Urinary bladder (tissue), 4 donors: Measurements from ENCODE around the gene REEP1. TPM values are rescaled to one million over a fixed set of nuclear protein-coding genes. Genes with fewer than 3 reads are reported as not detected.

Experiments used
- DNase-seq: peaks from one replicate; pipeline ENCODE4 v3.0.0-alpha.2; 2015; ENCODE audit errors: extremely low spot score
- H3K27ac ChIP-seq: one replicate; pipeline ENCODE4 v1.5.1; 2013; ENCODE audit warnings: low read depth, mild to moderate bottlenecking, moderate library complexity
- H3K36me3 ChIP-seq: one replicate; pipeline ENCODE4 v1.6.1; 2013; ENCODE audit warnings: mild to moderate bottlenecking, moderate library complexity; ENCODE audit not compliant: insufficient read depth
- H3K4me1 ChIP-seq: one replicate; pipeline ENCODE4 v1.6.1; 2013; ENCODE audit warnings: mild to moderate bottlenecking, moderate library complexity; ENCODE audit not compliant: insufficient read depth
- H3K4me3 ChIP-seq: one replicate; pipeline ENCODE4 v1.5.1; 2013; ENCODE audit warnings: low read depth, low read length
- whole genome bisulfite sequencing: extraction: QIAGEN DNeasy Blood & Tissue Kit; methylation state at CpG from one replicate; pipeline ENCODE4 v1.1.7; 2013; 5-methylcytosine and 5-hydroxymethylcytosine counted together
- polyA plus RNA-seq: library from polyadenylated mRNA; stranded (reverse); fragments of 200-250 nt; gene quantifications from one replicate; pipeline ENCODE4 v1.2.3, GENCODE V29; 2013
- total RNA-seq: library from RNA; depleted of rRNA; stranded (reverse); fragments of >200 nt; gene quantifications from one replicate; pipeline ENCODE4 v1.2.3, GENCODE V29; 2014
- donor health status: healthy with polysubstance abuse.
- donor health status: healthy.

Gene REEP1, protein sequence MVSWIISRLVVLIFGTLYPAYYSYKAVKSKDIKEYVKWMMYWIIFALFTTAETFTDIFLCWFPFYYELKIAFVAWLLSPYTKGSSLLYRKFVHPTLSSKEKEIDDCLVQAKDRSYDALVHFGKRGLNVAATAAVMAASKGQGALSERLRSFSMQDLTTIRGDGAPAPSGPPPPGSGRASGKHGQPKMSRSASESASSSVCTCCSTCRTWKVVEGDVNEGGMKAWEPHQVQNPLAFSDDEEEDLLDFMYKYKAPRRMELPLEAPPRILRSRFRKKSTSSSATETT
- 21.9 TPM for total RNA-seq
- polyA plus RNA-seq, result 39.5 TPM

- DNase-seq, result no peak
- Histone ChIP-seq H3K36me3 (no peaks in the 10 kb centered on the region), H3K27ac (no peak within 1 kb of the TSS), H3K4me3 (peak within 1 kb of the TSS; percentile 61), H3K4me1 (no peaks in the 10 kb centered on the region)
- under 1% methylated on average over 87 of the region's 87 CpGs for WGBS
These were observed at the start of gene REEP1 for GRCh38 chr2:86337244-86337835. REEP1 (minus strand) TSS chr2:86337626; CDS start chr2:86337510, 116 bp downstream.

DNA sequence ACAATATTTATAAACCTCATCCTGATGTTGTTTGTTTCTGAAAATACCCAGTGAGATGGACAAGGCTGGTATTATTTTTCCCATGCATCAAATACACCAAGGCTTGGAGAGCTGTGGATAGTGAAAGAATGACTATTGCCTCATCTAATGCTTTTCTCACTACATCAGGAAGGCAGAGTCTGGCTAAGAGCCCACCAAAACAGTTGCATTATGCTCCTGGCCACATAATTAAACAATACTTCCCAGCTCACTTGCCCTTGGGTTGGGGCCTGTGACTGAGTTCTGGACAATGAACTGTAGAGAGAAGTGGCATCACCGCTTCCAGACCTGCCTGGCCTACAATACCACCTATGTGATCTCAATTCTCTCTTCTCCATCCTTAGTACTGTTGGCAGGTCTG, 46.4 kb upstream of the REEP1 start:
- no peaks in the 10 kb centered on the region for H3K36me3 ChIP-seq
- no peaks in the 10 kb centered on the region for H3K4me1 ChIP-seq
- DNase-seq, result no peak
- H3K27ac ChIP-seq, result no peak overlapping the region
- 50% methylated on average over 1 of the region's 1 CpG for WGBS
- H3K4me3 ChIP-seq, result no peak overlapping the region

DNA sequence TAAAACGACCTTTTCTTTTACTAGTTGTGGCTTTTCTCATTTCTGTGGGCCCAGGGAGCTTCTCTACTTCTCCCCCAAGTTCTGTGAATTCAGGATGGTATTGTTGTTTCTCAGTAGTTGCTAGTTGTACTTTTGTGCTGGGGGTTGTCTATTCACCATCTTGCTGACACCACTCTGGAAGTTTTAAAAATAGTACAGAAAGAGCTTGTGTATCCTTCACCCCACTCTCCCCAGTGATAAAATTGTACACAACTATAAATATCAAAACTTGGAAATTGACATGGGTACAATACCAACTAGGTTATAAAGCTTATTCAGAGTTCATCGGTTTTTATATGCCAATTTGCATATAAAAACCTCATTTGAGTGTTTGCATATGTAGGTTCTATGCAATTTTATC, 45.3 kb upstream of the REEP1 start:
- no peaks in the 10 kb centered on the region for H3K4me1 ChIP-seq
- 62% methylated on average over 2 of the region's 2 CpGs for WGBS
- H3K4me3 ChIP-seq, result no peak overlapping the region
- H3K27ac ChIP-seq, result no peak overlapping the region
- H3K36me3 ChIP-seq, result no peaks in the 10 kb centered on the region
- DNase-seq, result no peak

DNA sequence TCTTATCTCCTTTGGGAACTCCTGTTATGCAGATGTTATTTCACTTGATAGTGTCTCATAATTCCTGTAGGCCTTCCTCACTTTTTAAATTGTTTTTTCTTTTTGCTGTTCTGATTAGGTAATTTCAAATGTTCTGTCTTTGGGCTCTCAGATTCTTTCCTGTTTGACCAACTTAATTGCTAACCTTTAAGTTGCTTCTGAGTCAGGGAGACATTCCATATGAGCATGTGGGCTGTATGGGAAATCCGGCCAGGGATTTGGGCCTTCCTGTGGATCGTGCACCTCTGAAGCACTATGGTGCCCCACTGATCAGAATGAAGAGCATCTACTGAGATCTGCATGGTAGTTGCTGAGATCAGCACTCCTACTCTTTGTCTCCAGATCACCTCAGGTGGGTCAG, 44.7 kb upstream of the REEP1 start:
- no peak overlapping the region for H3K27ac ChIP-seq
- no peaks in the 10 kb centered on the region for H3K36me3 ChIP-seq
- H3K4me3 ChIP-seq, result no peak overlapping the region
- H3K4me1 ChIP-seq, result no peaks in the 10 kb centered on the region
- DNase-seq, result no peak
- 85% methylated on average over 2 of the region's 2 CpGs for WGBS

GRCh38 chr2:86378469-86378868, 41.0 kb upstream of the REEP1 start:
- no peaks in the 10 kb centered on the region for H3K4me1 ChIP-seq
- H3K36me3 ChIP-seq, result no peaks in the 10 kb centered on the region
- H3K4me3 ChIP-seq, result no peak overlapping the region
- WGBS, result 93% methylated on average over 4 of the region's 4 CpGs
- no peak for DNase-seq
- no peak overlapping the region for H3K27ac ChIP-seq

DNA sequence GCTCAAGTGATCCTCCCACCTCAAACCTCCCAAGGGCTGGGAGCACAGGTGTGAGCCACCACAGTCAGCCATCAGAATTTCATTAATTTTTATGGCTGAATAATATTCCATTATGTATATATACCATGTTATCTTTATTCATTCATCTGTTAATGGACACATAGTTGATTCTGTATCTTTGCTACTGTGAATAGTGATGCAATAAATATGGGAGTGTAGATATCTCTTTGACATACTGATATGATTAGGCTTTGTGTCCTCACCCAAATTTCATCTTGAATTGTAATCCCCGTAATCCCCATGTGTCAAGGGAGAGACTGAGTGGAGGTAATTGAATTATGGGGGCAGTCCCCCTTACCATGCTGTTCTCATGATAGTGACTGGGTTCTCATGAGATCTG, 38.2 kb upstream of the REEP1 start:
- 95% methylated on average over 1 of the region's 1 CpG for WGBS
- no peak overlapping the region for H3K27ac ChIP-seq

DNA sequence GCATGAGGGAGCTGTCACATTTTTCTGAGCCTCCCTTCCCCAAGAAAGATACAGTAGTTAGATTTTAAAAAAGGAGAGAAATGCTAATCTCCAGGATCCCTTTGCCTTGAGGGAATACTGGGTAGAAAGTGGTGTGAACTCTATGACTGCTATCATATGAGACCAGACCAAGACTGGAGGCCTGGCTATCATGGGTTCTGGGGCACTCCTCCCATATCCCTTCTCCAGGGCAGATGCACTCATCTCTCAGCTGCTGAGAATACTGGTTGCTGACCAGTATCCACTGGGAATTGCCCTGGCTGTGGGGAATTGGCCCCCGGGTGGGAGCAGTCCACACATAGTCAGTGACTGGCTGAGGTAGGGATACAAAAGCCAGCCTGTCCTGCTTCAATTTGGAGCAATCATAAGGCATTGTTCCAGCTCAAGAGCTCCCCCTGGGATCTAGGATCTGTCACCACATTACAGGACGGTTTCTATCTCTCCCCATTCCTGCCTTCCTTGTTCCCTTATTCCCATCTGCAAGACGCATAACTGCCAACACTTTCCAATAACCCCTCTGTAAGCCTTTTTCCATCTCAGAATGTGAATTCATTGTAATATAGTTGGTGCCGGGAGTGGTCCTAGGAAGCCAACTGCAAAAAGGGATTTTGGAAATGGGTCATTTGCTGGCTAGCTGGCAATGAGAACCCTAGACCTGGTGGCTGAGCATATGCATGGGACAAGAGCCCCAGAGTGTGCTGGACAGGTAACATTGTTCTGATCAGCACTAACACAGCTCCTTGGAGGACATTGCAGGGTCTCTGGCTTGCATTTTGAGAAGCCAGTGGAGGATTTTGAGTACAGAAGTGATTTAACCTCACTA, 35.4 kb upstream of the REEP1 start:
- H3K36me3 ChIP-seq, result no peaks in the 10 kb centered on the region
- WGBS, result 34% methylated on average over 4 of the region's 4 CpGs
- no peak for DNase-seq
- H3K27ac ChIP-seq, result no peak overlapping the region
- H3K4me3 ChIP-seq, result no peak overlapping the region
- no peaks in the 10 kb centered on the region for H3K4me1 ChIP-seq

More for the DNA sequence above, 38.2 kb upstream of the REEP1 start:
- Histone ChIP-seq H3K4me3 (no peak overlapping the region), H3K36me3 (no peaks in the 10 kb centered on the region), H3K4me1 (no peaks in the 10 kb centered on the region)
- DNase-seq, result no peak

DNA sequence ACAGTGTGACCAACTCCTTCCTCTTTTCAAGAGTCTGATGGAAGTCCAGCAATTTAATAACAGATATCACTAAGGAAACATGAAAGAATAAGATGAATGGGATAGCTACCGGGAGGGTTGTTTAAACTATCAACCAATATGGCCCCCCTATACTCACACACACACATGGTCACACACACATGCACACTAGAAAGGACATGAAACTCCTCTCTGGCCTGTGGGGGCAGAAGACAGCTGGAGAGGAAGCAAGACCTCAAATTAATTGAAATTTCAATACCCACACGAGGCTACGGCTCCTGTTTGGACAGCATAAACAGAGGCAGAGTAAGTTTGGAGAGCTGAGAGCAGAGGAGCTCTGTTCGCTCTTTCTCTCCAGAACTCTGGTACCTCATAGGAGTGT, 34.7 kb upstream of the REEP1 start:
- 62% methylated on average over 4 of the region's 4 CpGs for WGBS
- H3K4me1 ChIP-seq, result no peaks in the 10 kb centered on the region
- no peak for DNase-seq
- no peaks in the 10 kb centered on the region for H3K36me3 ChIP-seq
- no peak overlapping the region for H3K27ac ChIP-seq
- H3K4me3 ChIP-seq, result no peak overlapping the region

- H3K27ac ChIP-seq, result no peak overlapping the region
- no peaks in the 10 kb centered on the region for H3K36me3 ChIP-seq
- WGBS, result 18% methylated on average over 4 of the region's 4 CpGs
- no peak for DNase-seq
- H3K4me1 ChIP-seq, result no peaks in the 10 kb centered on the region
- no peak overlapping the region for H3K4me3 ChIP-seq
These were observed 34.1 kb upstream of the REEP1 start for GRCh38 chr2:86371527-86371926.

DNA sequence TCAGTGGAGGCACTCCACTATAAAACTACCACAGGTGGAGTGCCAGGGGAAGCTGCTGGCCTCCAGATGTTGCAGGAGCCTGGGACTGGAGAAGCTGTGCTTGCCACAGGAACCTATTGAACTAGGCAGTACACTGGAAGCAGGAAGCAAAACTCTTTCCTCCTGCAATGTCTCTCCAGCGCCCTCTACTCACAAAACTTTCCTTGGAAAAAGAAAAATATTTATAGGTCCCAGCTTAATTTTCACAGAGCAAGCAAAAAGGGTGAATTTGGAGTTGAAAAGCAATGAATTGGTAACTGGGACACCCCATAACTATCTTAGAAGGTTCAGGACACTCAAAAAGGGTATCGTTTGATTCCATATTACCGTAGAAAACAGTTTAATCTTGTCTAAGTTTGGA, 33.2 kb upstream of the REEP1 start:
- no peaks in the 10 kb centered on the region for H3K36me3 ChIP-seq
- H3K4me3 ChIP-seq, result no peak overlapping the region
- DNase-seq, result no peak
- H3K4me1 ChIP-seq, result no peaks in the 10 kb centered on the region
- 97% methylated on average over 3 of the region's 3 CpGs for WGBS
- no peak overlapping the region for H3K27ac ChIP-seq

DNA sequence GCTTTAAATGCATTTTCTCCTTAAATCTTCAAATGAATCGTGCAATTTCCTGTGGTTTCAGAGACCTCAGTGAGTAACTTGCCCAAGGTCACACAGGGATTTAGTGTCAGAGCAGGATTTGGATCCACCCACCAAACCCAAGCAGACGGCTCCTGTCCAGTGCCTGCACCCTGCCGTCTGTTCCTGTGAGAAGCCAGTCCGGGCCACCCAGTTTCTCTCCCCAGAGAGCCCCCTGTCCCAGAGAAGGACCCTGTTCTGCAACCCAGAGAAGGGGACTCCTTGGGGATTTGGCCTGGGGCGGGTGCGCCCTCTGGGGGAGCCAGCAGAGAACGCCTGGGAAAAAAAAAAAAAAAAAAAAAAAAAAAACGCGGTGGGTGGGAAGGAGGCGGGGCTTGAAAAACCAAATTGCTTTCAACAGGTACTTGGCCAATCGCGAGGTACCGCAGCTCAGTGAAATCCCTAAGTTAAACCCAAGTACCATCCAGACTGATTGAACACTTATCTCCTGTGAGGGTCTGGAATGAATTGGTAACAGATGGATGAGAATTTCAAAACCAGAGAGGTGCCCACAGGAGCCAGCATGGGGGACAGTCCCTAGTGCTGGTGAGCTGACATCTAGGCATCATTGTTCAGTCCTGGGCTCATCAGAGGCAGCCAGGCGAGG, 30.9 kb upstream of the REEP1 start:
- Histone ChIP-seq H3K4me3 (no peak overlapping the region), H3K4me1 (no peaks in the 10 kb centered on the region), H3K36me3 (no peaks in the 10 kb centered on the region), H3K27ac (no peak overlapping the region)
- no peak for DNase-seq
- 5% methylated on average over 14 of the region's 14 CpGs for WGBS

- Histone ChIP-seq H3K4me1 (no peaks in the 10 kb centered on the region), H3K4me3 (no peak overlapping the region), H3K36me3 (no peaks in the 10 kb centered on the region), H3K27ac (no peak overlapping the region)
- no peak for DNase-seq
These were observed 30.0 kb upstream of the REEP1 start for GRCh38 chr2:86367499-86367777.

GRCh38 chr2:86366651-86367498, 29.4 kb upstream of the REEP1 start:
- WGBS, result 87% methylated on average over 6 of the region's 6 CpGs
- Histone ChIP-seq H3K4me3 (no peak overlapping the region), H3K36me3 (no peaks in the 10 kb centered on the region), H3K27ac (no peak overlapping the region), H3K4me1 (no peaks in the 10 kb centered on the region)
- DNase-seq, result no peak
